ENCODE measurements around the gene UBXN10. TPM values are rescaled to one million over a fixed set of nuclear protein-coding genes. Genes with fewer than 3 reads are reported as not detected.
A peak's percentile ranks its signal among the peaks of the same experiment; 100 is the strongest.

UBXN10 gene
- total and polyA plus RNA-seq, 2 of the 13 experiments (the other 11 are each of a cell fraction or from before 2014, with no cell fraction given), result 0.04 to 0.05 TPM

DNA sequence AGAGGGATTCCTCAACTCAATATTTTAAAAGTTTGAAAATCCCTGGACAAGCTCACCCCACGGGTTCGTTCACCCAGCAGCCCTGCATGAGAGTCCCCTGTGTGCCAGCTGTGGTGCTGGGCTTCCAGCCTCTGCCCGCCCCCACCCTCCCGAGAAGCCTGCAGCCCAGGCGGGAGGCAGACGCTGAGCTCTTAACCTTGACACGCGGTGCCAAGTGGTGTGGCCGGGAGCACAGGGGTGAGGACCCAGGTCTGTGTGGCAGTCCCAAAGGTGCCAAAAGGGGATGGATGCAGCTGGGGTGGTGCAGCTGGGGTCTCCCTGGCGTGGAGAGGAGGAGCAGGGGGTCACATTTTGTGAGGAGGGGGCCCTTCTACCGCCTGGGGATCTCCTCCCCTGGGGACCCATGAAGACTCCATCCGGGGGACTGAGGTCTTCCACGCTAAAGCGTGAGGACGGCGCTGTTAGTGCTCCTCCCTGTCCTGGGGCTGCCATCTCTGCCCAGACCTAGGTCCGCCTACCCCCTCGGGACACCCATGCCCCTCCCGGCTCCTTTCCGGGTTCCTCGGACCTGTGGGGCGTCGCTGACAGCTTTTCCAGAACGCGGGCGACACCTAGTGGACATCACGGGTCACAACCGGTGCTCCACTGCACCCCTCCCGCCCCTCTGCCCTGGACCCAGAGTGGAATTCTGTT, 33.8 kb upstream of the UBXN10 start (continued):
- TF ChIP-seq HOMEZ (CRISPR knock-in tag; IDR thresholded peaks at IDR 0.05; ENCODE audit: low read depth) (0 out of 2 replicates have a peak, but pooled peaks have one; percentile 32), ZNF788 (CRISPR knock-in tag; IDR thresholded peaks at IDR 0.05; ENCODE audit: borderline replicate concordance) (peak; percentile 64; the same call in 1 of the 2 replicates), ZSCAN21 (CRISPR knock-in tag; IDR thresholded peaks at IDR 0.05; ENCODE audit: borderline replicate concordance) (no peak), ZNF407 (CRISPR knock-in tag; IDR thresholded peaks at IDR 0.05; ENCODE audit: not compliant biosample characterization) (peak; percentile 33), FOSL2 (CRISPR knock-in tag; IDR thresholded peaks at IDR 0.05) (no peak), ZNF333 (CRISPR knock-in tag; IDR thresholded peaks at IDR 0.05; ENCODE audit: borderline replicate concordance) (no peak), TRAFD1 (CRISPR knock-in tag; IDR thresholded peaks at IDR 0.05; ENCODE audit: borderline replicate concordance) (no peak), SOX13 (IDR thresholded peaks at IDR 0.05) (no peak), SOX13 (CRISPR knock-in tag; conservative IDR thresholded peaks at IDR 0.05 in 1 of 2, IDR thresholded peaks at IDR 0.05 in 1 of 2) (no peak), MAZ (IDR thresholded peaks at IDR 0.05; ENCODE audit: borderline replicate concordance, low read depth, low read length) (0 out of 2 replicates have a peak, but pooled peaks have one; percentile 65), MAZ (CRISPR knock-in tag; IDR thresholded peaks at IDR 0.05; ENCODE audit: low read depth) (peak; percentile 63; the same call in 1 of the 2 replicates), ZBTB8A (CRISPR knock-in tag; IDR thresholded peaks at IDR 0.05; ENCODE audit: borderline replicate concordance, low read depth) (no peak), ATF7-NPFF (CRISPR knock-in tag; IDR thresholded peaks at IDR 0.05; ENCODE audit: low read depth) (no peak), ZNF136 (CRISPR knock-in tag; IDR thresholded peaks at IDR 0.05; ENCODE audit: low read depth) (no peak)
